Fibroblast of lung (primary cell): ENCODE results near the gene AGTPBP1. TPM values are rescaled to one million over a fixed set of nuclear protein-coding genes. Genes with fewer than 3 reads are reported as not detected.

ENCODE experiments used
- DNase-seq, 2 donors: peaks; one replicate each; pipeline versions ENCODE4 v3.0.0 to v3.0.0-alpha.2; 2010; ENCODE audit warnings: low read depth in 2 of 2
- H2AFZ ChIP-seq: 2 replicates; pipeline ENCODE4 v1.5.1; 2012; ENCODE audit warnings: low read length, control low read depth, inconsistent platforms
- H3K27ac ChIP-seq: 2 replicates; pipeline ENCODE4 v1.5.1; 2011; ENCODE audit warnings: low read length, control low read depth; ENCODE audit not compliant: insufficient read depth
- H3K27me3 ChIP-seq: 2 replicates; pipeline ENCODE4 v1.5.1; 2011; ENCODE audit warnings: mild to moderate bottlenecking, low read length; ENCODE audit not compliant: control insufficient read depth, insufficient read depth
- H3K36me3 ChIP-seq: 2 replicates; pipeline ENCODE4 v1.5.1; 2011; ENCODE audit warnings: low read length; ENCODE audit not compliant: control insufficient read depth, insufficient read depth
- H3K4me1 ChIP-seq: 2 replicates; pipeline ENCODE4 v1.5.1; 2011; ENCODE audit warnings: low read length; ENCODE audit not compliant: control insufficient read depth, insufficient read depth; ENCODE audit errors: extremely low read depth
- H3K4me2 ChIP-seq: 2 replicates; pipeline ENCODE4 v1.5.1; 2011; ENCODE audit warnings: low read length, control low read depth; ENCODE audit not compliant: insufficient read depth; ENCODE audit errors: extremely low read depth
- H3K4me3 ChIP-seq, 4 experiments: fragments of 200-600 bp in 1 of 4; sonication (generic) in 1 of 4; replicated peaks in 1 of 4; 2 replicates each; pipeline ENCODE4 v1.5.1; 2011 to 2016; ENCODE audit warnings: low read length in 4 of 4, low read depth in 3 of 4, mild to moderate bottlenecking in 3 of 4, control low read depth in 2 of 4, inconsistent platforms in 1 of 4, mixed read lengths in 1 of 4; ENCODE audit not compliant: insufficient read depth in 1 of 4; ENCODE audit errors: control extremely low read depth in 1 of 4
- H3K79me2 ChIP-seq: 2 replicates; pipeline ENCODE4 v1.5.1; 2012; ENCODE audit warnings: mild to moderate bottlenecking, low read length, inconsistent platforms; ENCODE audit not compliant: control insufficient read depth, insufficient read depth
- H3K9ac ChIP-seq: 2 replicates; pipeline ENCODE4 v1.5.1; 2011; ENCODE audit warnings: mild to moderate bottlenecking, low read length, control low read depth; ENCODE audit not compliant: insufficient read depth
- H3K9me3 ChIP-seq: 2 replicates; pipeline ENCODE4 v1.5.1; 2012; ENCODE audit warnings: low read depth, low read length; ENCODE audit not compliant: control insufficient read depth, insufficient read depth
- H4K20me1 ChIP-seq: 2 replicates; pipeline ENCODE4 v1.5.1; 2011; ENCODE audit warnings: low read length; ENCODE audit not compliant: control insufficient read depth, insufficient read depth; ENCODE audit errors: extremely low read depth
- CTCF ChIP-seq, 2 donors: IDR thresholded peaks in 1 of 2; conservative IDR thresholded peaks in 1 of 2; 1 replicate in 1 of 2; 2 replicates in 1 of 2; pipeline ENCODE4 v1.5.1; 2011 to 2012; ENCODE audit warnings: low read length in 2 of 2, control low read depth in 1 of 2, inconsistent platforms in 1 of 2, low read depth in 1 of 2, mild to moderate bottlenecking in 1 of 2
- EZH2 ChIP-seq: IDR thresholded peaks from 2 replicates; pipeline ENCODE4 v1.5.1; 2012; ENCODE audit warnings: low read length, control low read depth, mild to moderate bottlenecking; ENCODE audit errors: missing control alignments
- polyA plus RNA-seq, 2 donors: library from polyadenylated mRNA; depleted of rRNA in 1 of 2; stranded (reverse) in 1 of 2; unstranded in 1 of 2; fragments of >200 nt; gene quantifications; 2 replicates each; pipeline ENCODE4 v1.2.1, GENCODE V29; 2011 to 2012; ENCODE audit warnings: missing spikeins in 1 of 2
- total RNA-seq: library from RNA; depleted of rRNA; stranded (reverse); fragments of >200 nt; gene quantifications from 2 replicates; pipeline ENCODE4 v1.2.1, GENCODE V29; 2014

Gene AGTPBP1
- total and polyA plus RNA-seq, 2 donors (not counting 1 experiment from before 2014, with no cell fraction given) = 10.6 to 10.7 TPM

- H3K79me2 ChIP-seq = no peaks in the 10 kb centered on the region
- no peak overlapping the region for H3K4me2 ChIP-seq
- H3K4me3 ChIP-seq = no peak overlapping the region
- H3K9ac ChIP-seq = no peak overlapping the region
- no peaks in the 10 kb centered on the region for H4K20me1 ChIP-seq
- H2AFZ ChIP-seq = no peak overlapping the region
- no peaks in the 10 kb centered on the region for H3K27me3 ChIP-seq
- H3K9me3 ChIP-seq = no peaks in the 10 kb centered on the region
- H3K27ac ChIP-seq = no peak overlapping the region
- H3K36me3 ChIP-seq = no peaks in the 10 kb centered on the region
- no peak for DNase-seq
- TF ChIP-seq CTCF (conservative IDR thresholded peaks at IDR 0.05 in 1 of 2, IDR thresholded peaks at IDR 0.05 in 1 of 2; ENCODE audit: low read depth in 1 of 2, low read length in 2 of 2) = no peak
- TF ChIP-seq EZH2 = no peak
- no peaks in the 10 kb centered on the region for H3K4me1 ChIP-seq
These were observed 226.7 kb downstream of the AGTPBP1 start for GRCh38 chr9:85515021-85515420.

GRCh38 chr9:85514256-85514655 lies 227.5 kb downstream of the AGTPBP1 start:
- no peak overlapping the region for H3K4me3 ChIP-seq
- no peak overlapping the region for H3K27ac ChIP-seq
- no peak overlapping the region for H3K4me2 ChIP-seq
- no peaks in the 10 kb centered on the region for H3K27me3 ChIP-seq
- no peak for DNase-seq
- H3K4me1 ChIP-seq = no peaks in the 10 kb centered on the region
- no peaks in the 10 kb centered on the region for H3K9me3 ChIP-seq
- H3K79me2 ChIP-seq = no peaks in the 10 kb centered on the region
- no peak for TF ChIP-seq CTCF (conservative IDR thresholded peaks at IDR 0.05 in 1 of 2, IDR thresholded peaks at IDR 0.05 in 1 of 2; ENCODE audit: low read depth in 1 of 2, low read length in 2 of 2)
- no peak for TF ChIP-seq EZH2
- H3K9ac ChIP-seq = no peak overlapping the region
- H3K36me3 ChIP-seq = no peaks in the 10 kb centered on the region
- H2AFZ ChIP-seq = no peak overlapping the region
- H4K20me1 ChIP-seq = no peaks in the 10 kb centered on the region

- Histone ChIP-seq H4K20me1 (no peaks in the 10 kb centered on the region), H3K4me3 (no peak overlapping the region), H3K4me1 (no peaks in the 10 kb centered on the region), H3K27ac (no peak overlapping the region), H3K36me3 (no peaks in the 10 kb centered on the region), H3K9ac (no peak overlapping the region), H2AFZ (no peak overlapping the region), H3K79me2 (no peaks in the 10 kb centered on the region), H3K27me3 (no peaks in the 10 kb centered on the region), H3K9me3 (no peaks in the 10 kb centered on the region), H3K4me2 (no peak overlapping the region)
- TF ChIP-seq CTCF (conservative IDR thresholded peaks at IDR 0.05 in 1 of 2, IDR thresholded peaks at IDR 0.05 in 1 of 2; ENCODE audit: low read depth in 1 of 2, low read length in 2 of 2) (no peak), EZH2 (no peak)
- DNase-seq = no peak
These were observed 230.0 kb downstream of the AGTPBP1 start for GRCh38 chr9:85511746-85512145.
